H9 (cell line): ENCODE results near the gene EXOC6. TPM values are rescaled to one million over a fixed set of nuclear protein-coding genes. Genes with fewer than 3 reads are reported as not detected.

Source experiments
- DNase-seq: peaks from one replicate; pipeline ENCODE4 v3.0.0-alpha.2; 2017
- H2AFZ ChIP-seq: one replicate; pipeline ENCODE4 v1.6.1; 2013; ENCODE audit warnings: mild to moderate bottlenecking, low read length, control low read depth, moderate library complexity
- H2AK5ac ChIP-seq: 2 replicates; pipeline ENCODE4 v1.6.1; 2013; ENCODE audit warnings: low read length, control low read depth, mixed read lengths; ENCODE audit not compliant: insufficient read length
- H2BK120ac ChIP-seq: one replicate; pipeline ENCODE4 v1.6.1; 2013; ENCODE audit warnings: low read depth, mild to moderate bottlenecking, low read length, control low read depth, inconsistent platforms; ENCODE audit not compliant: poor library complexity, severe bottlenecking
- H2BK12ac ChIP-seq: 2 replicates; pipeline ENCODE4 v1.6.1; 2013; ENCODE audit warnings: low read length, control low read depth, mixed read lengths, low read depth; ENCODE audit not compliant: insufficient read length
- H2BK15ac ChIP-seq: 2 replicates; pipeline ENCODE4 v1.6.1; 2013; ENCODE audit warnings: low read depth, low read length, control low read depth
- H2BK20ac ChIP-seq: one replicate; pipeline ENCODE4 v1.6.1; 2013; ENCODE audit warnings: low read depth, mild to moderate bottlenecking, low read length, control low read depth, inconsistent platforms; ENCODE audit not compliant: poor library complexity, severe bottlenecking
- H2BK5ac ChIP-seq: 2 replicates; pipeline ENCODE4 v1.6.1; 2013; ENCODE audit warnings: low read length, control low read depth, mixed read lengths; ENCODE audit not compliant: insufficient read length
- H3K14ac ChIP-seq: 2 replicates; pipeline ENCODE4 v1.6.1; 2013; ENCODE audit warnings: low read length, control low read depth; ENCODE audit not compliant: insufficient read depth
- H3K18ac ChIP-seq: 2 replicates; pipeline ENCODE4 v1.6.1; 2013; ENCODE audit warnings: low read depth, mild to moderate bottlenecking, mixed read lengths, low read length, control low read depth; ENCODE audit not compliant: insufficient read length
- H3K23ac ChIP-seq: 2 replicates; pipeline ENCODE4 v1.6.1; 2013; ENCODE audit warnings: low read length, control low read depth, mixed read lengths, low read depth; ENCODE audit not compliant: insufficient read length
- H3K23me2 ChIP-seq: 2 replicates; pipeline ENCODE4 v1.6.1; 2013; ENCODE audit warnings: low read depth, mild to moderate bottlenecking, mixed read lengths, low read length, control low read depth; ENCODE audit not compliant: insufficient read length, poor library complexity, severe bottlenecking
- H3K27ac ChIP-seq: 2 replicates; pipeline ENCODE4 v1.5.1; 2013; ENCODE audit warnings: low read length, control low read depth, mixed read lengths, low read depth; ENCODE audit not compliant: insufficient read length
- H3K27me3 ChIP-seq: 2 replicates; pipeline ENCODE4 v1.6.1; 2013; ENCODE audit warnings: low read length, control low read depth, inconsistent platforms; ENCODE audit not compliant: insufficient read depth
- H3K4ac ChIP-seq: 2 replicates; pipeline ENCODE4 v1.6.1; 2013; ENCODE audit warnings: low read depth, mild to moderate bottlenecking, control low read depth, inconsistent platforms, low read length, moderate library complexity
- H3K4me1 ChIP-seq: 2 replicates; pipeline ENCODE4 v1.6.1; 2013; ENCODE audit warnings: low read length, control low read depth, inconsistent platforms; ENCODE audit not compliant: insufficient read depth
- H3K4me2 ChIP-seq: 2 replicates; pipeline ENCODE4 v1.6.1; 2013; ENCODE audit warnings: low read length, control low read depth, mixed read lengths; ENCODE audit not compliant: insufficient read length, insufficient read depth
- H3K56ac ChIP-seq: 2 replicates; pipeline ENCODE4 v1.6.1; 2013; ENCODE audit warnings: low read depth, mild to moderate bottlenecking, mixed read lengths, low read length, control low read depth; ENCODE audit not compliant: insufficient read length
- H3K79me1 ChIP-seq: 2 replicates; pipeline ENCODE4 v1.6.1; 2013; ENCODE audit warnings: low read depth, mild to moderate bottlenecking, moderate library complexity, low read length, control low read depth, inconsistent platforms; ENCODE audit not compliant: insufficient read depth, poor library complexity, severe bottlenecking
- H3K79me2 ChIP-seq: 2 replicates; pipeline ENCODE4 v1.6.1; 2013; ENCODE audit warnings: low read length, control low read depth, inconsistent platforms; ENCODE audit not compliant: insufficient read depth
- H3K9ac ChIP-seq: 2 replicates; pipeline ENCODE4 v1.6.1; 2013; ENCODE audit warnings: low read length, control low read depth, mixed read lengths; ENCODE audit not compliant: insufficient read length; ENCODE audit errors: extremely low read depth
- H3K9me3 ChIP-seq: one replicate; pipeline ENCODE4 v1.6.1; 2013; ENCODE audit warnings: low read depth, low read length, inconsistent platforms; ENCODE audit not compliant: control insufficient read depth
- H3T11ph ChIP-seq: one replicate; pipeline ENCODE4 v1.6.1; 2013; ENCODE audit warnings: mild to moderate bottlenecking, low read length, control low read depth, inconsistent platforms
- H4K20me1 ChIP-seq: one replicate; pipeline ENCODE4 v1.6.1; 2013; ENCODE audit not compliant: control insufficient read depth, insufficient read length, insufficient read depth
- H4K5ac ChIP-seq: 2 replicates; pipeline ENCODE4 v1.6.1; 2013; ENCODE audit warnings: low read depth, mild to moderate bottlenecking, mixed read lengths, low read length, control low read depth; ENCODE audit not compliant: insufficient read length
- H4K8ac ChIP-seq: replicated peaks from 2 replicates; pipeline ENCODE4 v1.6.1; 2013; ENCODE audit warnings: low read length, control low read depth, mixed read lengths, low read depth; ENCODE audit not compliant: insufficient read length
- H4K91ac ChIP-seq: 2 replicates; pipeline ENCODE4 v1.6.1; 2013; ENCODE audit warnings: low read depth, mild to moderate bottlenecking, moderate library complexity, mixed read lengths, low read length, control low read depth; ENCODE audit not compliant: insufficient read length
- H3K27ac Mint-ChIP-seq, 3 experiments: 2 replicates in 2 of 3; 3 replicates in 1 of 3; pipeline ENCODE4 v1.8.0; 2020 to 2021; ENCODE audit warnings: mixed read lengths in 3 of 3, mild to moderate bottlenecking in 1 of 3, moderate library complexity in 1 of 3
- H3K27me3 Mint-ChIP-seq: 2 replicates; pipeline ENCODE4 v1.8.0; 2021; ENCODE audit warnings: low read depth, mild to moderate bottlenecking, moderate library complexity, mixed read lengths
- H3K36me3 Mint-ChIP-seq, 3 experiments: 2 replicates in 2 of 3; 3 replicates in 1 of 3; pipeline ENCODE4 v1.8.0; 2020 to 2021; ENCODE audit warnings: low read depth in 3 of 3, mixed read lengths in 3 of 3; ENCODE audit not compliant: insufficient read depth in 1 of 3
- H3K4me1 Mint-ChIP-seq, 2 experiments: 2 replicates each; pipeline ENCODE4 v1.8.0; 2020; ENCODE audit warnings: mixed read lengths in 2 of 2
- H3K4me3 Mint-ChIP-seq, 2 experiments: 2 replicates in 1 of 2; 3 replicates in 1 of 2; pipeline ENCODE4 v1.8.0; 2020 to 2021; ENCODE audit warnings: mild to moderate bottlenecking in 2 of 2, mixed read lengths in 2 of 2, moderate library complexity in 1 of 2
- H3K9me3 Mint-ChIP-seq, 2 experiments: 2 replicates in 1 of 2; 3 replicates in 1 of 2; pipeline ENCODE4 v1.8.0; 2020; ENCODE audit warnings: mild to moderate bottlenecking in 2 of 2, mixed read lengths in 2 of 2, moderate library complexity in 1 of 2
- WGBS: extraction: QIAGEN DNeasy Blood & Tissue Kit; methylation state at CpG from one replicate; pipeline ENCODE4 v1.1.7; 2013; ENCODE audit warnings: missing lambda C conversion rate, low lambda C conversion rate, mixed read lengths; ENCODE audit not compliant: insufficient read length; ENCODE audit errors: extremely low coverage; 5-methylcytosine and 5-hydroxymethylcytosine counted together
- total RNA-seq: library from RNA; stranded (reverse); gene quantifications from 2 replicates; pipeline ENCODE4 v1.2.1, GENCODE V29; 2021
- TF ChIP-seq, protein P1 (sequence below): fragments of 200-600 bp; sonication (generic); conservative IDR thresholded peaks from 3 replicates; pipeline ENCODE4 v1.8.0; 2021; ENCODE audit warnings: antibody characterized with exemption, mild to moderate bottlenecking

The EXOC6 gene
- total RNA-seq, 1 experiment from 2014 or later, result 9.0 TPM

GRCh38 chr10:92832121-92832520 lies 16.2 kb upstream of the EXOC6 start:
- Mint-ChIP-seq H3K27ac (no peak overlapping the region), H3K9me3 (no peaks in the 10 kb centered on the region), H3K36me3 (no peaks in the 10 kb centered on the region), H3K27me3 (no peaks in the 10 kb centered on the region), H3K4me1 (peaks cover 3 to 16% of the 10 kb centered on the region in 2 experiments; a peak in 3 of 4 replicates), H3K4me3 (no peak overlapping the region)
- peaks cover 3% of the 10 kb centered on the region; the same call in 1 of the 2 replicates for H3K4me1 ChIP-seq
- H3K79me2 ChIP-seq, result no peaks in the 10 kb centered on the region
- H3K79me1 ChIP-seq, result no peaks in the 10 kb centered on the region
- H3K4me2 ChIP-seq, result no peak overlapping the region
- H2AFZ ChIP-seq, result no peak overlapping the region
- no peaks in the 10 kb centered on the region for H3K23me2 ChIP-seq
- no peak overlapping the region for H3K14ac ChIP-seq
- no peak overlapping the region for H2BK15ac ChIP-seq
- no peak overlapping the region for H3K27ac ChIP-seq
- H2BK20ac ChIP-seq, result no peak overlapping the region
- H3K27me3 ChIP-seq, result no peaks in the 10 kb centered on the region
- H2BK5ac ChIP-seq, result no peak overlapping the region
- no peak overlapping the region for H3T11ph ChIP-seq
- no peaks in the 10 kb centered on the region for H3K9me3 ChIP-seq
- WGBS, result no CpG with 5 or more reads among the region's 10 CpGs
- H3K4ac ChIP-seq, result no peak overlapping the region
- no peak overlapping the region for H3K23ac ChIP-seq
- no peak for DNase-seq
- H2BK12ac ChIP-seq, result no peak overlapping the region
- H3K9ac ChIP-seq, result no peak overlapping the region
- no peak overlapping the region for H4K5ac ChIP-seq
- no peak overlapping the region for H3K56ac ChIP-seq
- no peak overlapping the region for H2BK120ac ChIP-seq
- no peaks in the 10 kb centered on the region for H4K20me1 ChIP-seq
- H4K91ac ChIP-seq, result no peak overlapping the region
- TF ChIP-seq, protein P1, sequence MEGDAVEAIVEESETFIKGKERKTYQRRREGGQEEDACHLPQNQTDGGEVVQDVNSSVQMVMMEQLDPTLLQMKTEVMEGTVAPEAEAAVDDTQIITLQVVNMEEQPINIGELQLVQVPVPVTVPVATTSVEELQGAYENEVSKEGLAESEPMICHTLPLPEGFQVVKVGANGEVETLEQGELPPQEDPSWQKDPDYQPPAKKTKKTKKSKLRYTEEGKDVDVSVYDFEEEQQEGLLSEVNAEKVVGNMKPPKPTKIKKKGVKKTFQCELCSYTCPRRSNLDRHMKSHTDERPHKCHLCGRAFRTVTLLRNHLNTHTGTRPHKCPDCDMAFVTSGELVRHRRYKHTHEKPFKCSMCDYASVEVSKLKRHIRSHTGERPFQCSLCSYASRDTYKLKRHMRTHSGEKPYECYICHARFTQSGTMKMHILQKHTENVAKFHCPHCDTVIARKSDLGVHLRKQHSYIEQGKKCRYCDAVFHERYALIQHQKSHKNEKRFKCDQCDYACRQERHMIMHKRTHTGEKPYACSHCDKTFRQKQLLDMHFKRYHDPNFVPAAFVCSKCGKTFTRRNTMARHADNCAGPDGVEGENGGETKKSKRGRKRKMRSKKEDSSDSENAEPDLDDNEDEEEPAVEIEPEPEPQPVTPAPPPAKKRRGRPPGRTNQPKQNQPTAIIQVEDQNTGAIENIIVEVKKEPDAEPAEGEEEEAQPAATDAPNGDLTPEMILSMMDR, result no peak
- H3K18ac ChIP-seq, result no peak overlapping the region
- no peak overlapping the region for H4K8ac ChIP-seq
- no peak overlapping the region for H2AK5ac ChIP-seq
